Adrenal gland (tissue), 5 donors: ENCODE measurements around the gene TENM4.

Source experiments
- POLR2A ChIP-seq, 2 donors: fragments of 450-650 bp; IDR thresholded peaks; one replicate each; pipeline ENCODE4 v1.6.1; 2017; ENCODE audit warnings: antibody characterized with exemption in 2 of 2, mild to moderate bottlenecking in 2 of 2, moderate library complexity in 1 of 2
- TF ChIP-seq, protein P1 (sequence below), 6 experiments: fragments of 450-650 bp in 4 of 6; fragments of 200-600 bp in 2 of 6; sonication (generic) in 1 of 6; IDR thresholded peaks; 1 replicate in 5 of 6; 2 replicates in 1 of 6; pipeline versions ENCODE4 v1.5.1 to v1.8.0; 2016 to 2021; ENCODE audit warnings: antibody characterized with exemption in 6 of 6, mild to moderate bottlenecking in 2 of 6, moderate library complexity in 1 of 6
- donor health status: DM: no; HTN: no; CAD: no.

DNA sequence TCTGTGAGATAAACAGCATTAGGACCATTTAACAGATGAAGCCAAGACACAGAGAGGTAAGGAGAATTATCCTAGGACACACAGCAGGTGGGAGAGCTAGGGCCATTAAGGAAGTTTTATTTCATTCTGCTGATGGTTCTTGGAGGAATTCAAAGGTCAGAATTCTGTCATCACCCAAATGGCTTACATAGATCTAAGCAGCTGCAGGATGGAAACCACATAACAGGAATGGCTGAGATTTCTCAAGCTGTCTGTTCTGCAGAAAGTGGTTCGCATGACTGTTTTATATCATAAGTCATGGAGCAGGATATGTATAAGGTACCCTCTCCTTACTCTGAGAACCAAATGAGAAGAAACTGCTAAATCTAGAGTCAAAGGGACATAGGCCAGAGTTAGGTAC lies 702.9 kb downstream of the TENM4 start:
- TF ChIP-seq, protein P1, sequence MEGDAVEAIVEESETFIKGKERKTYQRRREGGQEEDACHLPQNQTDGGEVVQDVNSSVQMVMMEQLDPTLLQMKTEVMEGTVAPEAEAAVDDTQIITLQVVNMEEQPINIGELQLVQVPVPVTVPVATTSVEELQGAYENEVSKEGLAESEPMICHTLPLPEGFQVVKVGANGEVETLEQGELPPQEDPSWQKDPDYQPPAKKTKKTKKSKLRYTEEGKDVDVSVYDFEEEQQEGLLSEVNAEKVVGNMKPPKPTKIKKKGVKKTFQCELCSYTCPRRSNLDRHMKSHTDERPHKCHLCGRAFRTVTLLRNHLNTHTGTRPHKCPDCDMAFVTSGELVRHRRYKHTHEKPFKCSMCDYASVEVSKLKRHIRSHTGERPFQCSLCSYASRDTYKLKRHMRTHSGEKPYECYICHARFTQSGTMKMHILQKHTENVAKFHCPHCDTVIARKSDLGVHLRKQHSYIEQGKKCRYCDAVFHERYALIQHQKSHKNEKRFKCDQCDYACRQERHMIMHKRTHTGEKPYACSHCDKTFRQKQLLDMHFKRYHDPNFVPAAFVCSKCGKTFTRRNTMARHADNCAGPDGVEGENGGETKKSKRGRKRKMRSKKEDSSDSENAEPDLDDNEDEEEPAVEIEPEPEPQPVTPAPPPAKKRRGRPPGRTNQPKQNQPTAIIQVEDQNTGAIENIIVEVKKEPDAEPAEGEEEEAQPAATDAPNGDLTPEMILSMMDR (IDR thresholded peaks at IDR 0.05), result no peak
- TF ChIP-seq POLR2A (IDR thresholded peaks at IDR 0.05), result no peak
